ENCODE measurements around the gene EFNA1.

GRCh38 chr1:155092131-155092530, 35.5 kb upstream of the EFNA1 start:
- TF ChIP-seq POLR2A (IDR thresholded peaks at IDR 0.05; ENCODE audit: low read depth, low read length), result no peak
- TF ChIP-seq POLR2AphosphoS5 (IDR thresholded peaks at IDR 0.05; ENCODE audit: low read depth, low read length), result no peak
- TF ChIP-seq TAF1 (IDR thresholded peaks at IDR 0.05; ENCODE audit: low read depth, low read length), result no peak
